WERI-Rb-1 (cell line): ENCODE measurements around the gene PNPLA3.

Source experiments
- DNase-seq: peaks from one replicate; pipeline ENCODE4 v3.0.0-alpha.2; 2020
- H3K27ac ChIP-seq: fragments of 250-450 bp; sonication (Bioruptor Pico); 2 replicates; pipeline ENCODE4 v1.5.1; 2020; ENCODE audit warnings: mild to moderate bottlenecking, moderate library complexity
- H3K27me3 ChIP-seq: fragments of 250-450 bp; sonication (Bioruptor Pico); 2 replicates; pipeline ENCODE4 v1.5.1; 2021; ENCODE audit warnings: mild to moderate bottlenecking, low read depth, moderate library complexity; ENCODE audit not compliant: insufficient read depth, severe bottlenecking
- H3K36me3 ChIP-seq: fragments of 250-450 bp; sonication (Bioruptor Pico); 2 replicates; pipeline ENCODE4 v1.5.1; 2020; ENCODE audit warnings: mild to moderate bottlenecking, moderate library complexity
- H3K4me3 ChIP-seq: 2 replicates; pipeline ENCODE4 v1.5.1; 2011; ENCODE audit warnings: low read depth, mild to moderate bottlenecking, control low read depth, low read length
- H3K9me3 ChIP-seq: fragments of 250-450 bp; sonication (Bioruptor Pico); 2 replicates; pipeline ENCODE4 v1.5.1; 2021; ENCODE audit warnings: mild to moderate bottlenecking, moderate library complexity; ENCODE audit not compliant: severe bottlenecking
- CTCF ChIP-seq: IDR thresholded peaks from 2 replicates; pipeline ENCODE4 v1.5.1; 2011; ENCODE audit warnings: low read depth, mild to moderate bottlenecking, control low read depth, inconsistent platforms, low read length

The PNPLA3 gene

GRCh38 chr22:43889201-43889859, 34.3 kb upstream of the PNPLA3 start:
- TF ChIP-seq CTCF = no peak
- Histone ChIP-seq H3K36me3 (no peaks in the 10 kb centered on the region), H3K4me3 (no peak overlapping the region), H3K27ac (no peak overlapping the region), H3K27me3 (no peaks in the 10 kb centered on the region), H3K9me3 (no peaks in the 10 kb centered on the region)
- DNase-seq = no peak

- no peaks in the 10 kb centered on the region for H3K9me3 ChIP-seq
- no peaks in the 10 kb centered on the region for H3K27me3 ChIP-seq
- peak; percentile 69 for TF ChIP-seq CTCF
- H3K36me3 ChIP-seq = no peaks in the 10 kb centered on the region
- H3K4me3 ChIP-seq = no peak overlapping the region
- H3K27ac ChIP-seq = no peak overlapping the region
- DNase-seq = peak; percentile 48
Observed at GRCh38 chr22:43889860-43890253, 33.7 kb upstream of the PNPLA3 start.

DNA sequence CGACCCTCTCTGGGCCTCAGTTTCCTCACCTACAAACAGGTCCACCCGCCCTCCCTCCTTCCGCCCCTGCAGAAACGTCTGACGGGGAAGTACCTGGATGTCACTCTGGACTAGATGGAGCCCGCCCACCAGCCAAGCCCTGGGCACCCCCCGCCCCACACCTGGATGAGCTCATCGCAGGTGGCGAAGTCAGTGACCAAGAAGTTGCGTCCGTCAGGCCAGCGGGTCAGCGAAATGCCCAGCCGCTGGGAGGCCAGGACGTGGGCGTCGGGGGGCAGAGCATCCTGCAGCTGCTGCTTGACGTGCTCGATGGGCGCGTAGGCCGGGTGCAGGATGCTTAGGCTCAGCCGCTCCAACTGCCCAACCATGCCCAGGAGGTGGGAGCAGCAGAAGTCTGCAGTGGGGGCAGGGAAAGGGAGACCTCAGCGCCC, 32.7 kb upstream of the PNPLA3 start:
- no peaks in the 10 kb centered on the region for H3K27me3 ChIP-seq
- no peaks in the 10 kb centered on the region for H3K9me3 ChIP-seq
- no peaks in the 10 kb centered on the region for H3K36me3 ChIP-seq
- no peak for DNase-seq
- no peak overlapping the region for H3K4me3 ChIP-seq
- no peak for TF ChIP-seq CTCF
- no peak overlapping the region for H3K27ac ChIP-seq

DNA sequence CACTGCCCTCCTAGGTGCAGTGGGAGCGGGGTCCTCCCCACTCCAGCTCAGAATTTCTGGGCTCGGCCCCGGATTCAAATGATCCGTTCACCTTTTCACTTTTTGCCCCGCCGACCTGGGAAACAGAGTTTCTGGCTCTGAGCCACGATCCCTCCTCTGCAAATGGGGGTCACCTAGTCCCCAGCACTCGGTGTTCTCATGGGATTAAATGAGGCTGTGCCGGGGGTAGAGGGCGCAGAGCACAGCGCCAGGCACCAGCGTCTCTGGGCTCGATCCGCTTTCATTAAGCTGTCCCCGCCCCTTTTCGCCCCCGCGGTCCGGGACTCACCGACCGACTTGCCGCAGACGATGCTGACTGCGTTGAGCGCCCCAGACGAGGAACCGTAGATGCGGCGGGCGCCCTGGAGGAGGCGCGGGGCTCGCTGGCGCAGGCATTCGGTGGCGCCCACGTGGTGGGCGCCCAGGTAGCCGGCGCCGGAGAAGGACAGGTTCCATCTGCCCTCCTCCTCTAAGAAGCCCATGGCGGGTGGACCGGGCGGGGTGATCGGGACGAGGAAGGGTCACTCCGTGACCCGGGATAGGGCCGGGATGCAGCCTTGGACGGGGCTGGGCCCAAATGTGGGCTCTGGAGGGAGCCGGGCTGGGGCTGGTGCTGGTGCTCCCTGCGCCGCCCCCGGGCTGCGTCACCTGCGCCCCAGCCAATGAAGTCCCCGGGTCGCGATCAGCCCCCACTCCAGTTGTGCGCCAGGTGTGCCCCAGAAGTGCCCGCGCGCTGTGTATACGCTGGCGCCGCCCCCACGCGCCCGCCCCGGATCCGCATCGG, 32.0 kb upstream of the PNPLA3 start, which contains the start of gene PNPLA5:
Gene PNPLA5 (minus strand): TSS at position 654 of the 823 bp plus-strand sequence. CDS start 133 bp downstream, at position 521.
- Histone ChIP-seq H3K27ac (no peak within 1 kb of the TSS), H3K27me3 (no peaks in the 10 kb centered on the region), H3K4me3 (no peak within 1 kb of the TSS), H3K9me3 (no peaks in the 10 kb centered on the region), H3K36me3 (no peaks in the 10 kb centered on the region)
- no peak for TF ChIP-seq CTCF
- DNase-seq = no peak

GRCh38 chr22:43892183-43892894, 31.3 kb upstream of the PNPLA3 start:
- Histone ChIP-seq H3K27ac (no peak overlapping the region), H3K27me3 (no peaks in the 10 kb centered on the region), H3K9me3 (no peaks in the 10 kb centered on the region), H3K4me3 (no peak overlapping the region), H3K36me3 (no peaks in the 10 kb centered on the region)
- DNase-seq = no peak
- TF ChIP-seq CTCF = no peak
